ENCODE results near the gene EDC4.

The EDC4 gene, protein sequence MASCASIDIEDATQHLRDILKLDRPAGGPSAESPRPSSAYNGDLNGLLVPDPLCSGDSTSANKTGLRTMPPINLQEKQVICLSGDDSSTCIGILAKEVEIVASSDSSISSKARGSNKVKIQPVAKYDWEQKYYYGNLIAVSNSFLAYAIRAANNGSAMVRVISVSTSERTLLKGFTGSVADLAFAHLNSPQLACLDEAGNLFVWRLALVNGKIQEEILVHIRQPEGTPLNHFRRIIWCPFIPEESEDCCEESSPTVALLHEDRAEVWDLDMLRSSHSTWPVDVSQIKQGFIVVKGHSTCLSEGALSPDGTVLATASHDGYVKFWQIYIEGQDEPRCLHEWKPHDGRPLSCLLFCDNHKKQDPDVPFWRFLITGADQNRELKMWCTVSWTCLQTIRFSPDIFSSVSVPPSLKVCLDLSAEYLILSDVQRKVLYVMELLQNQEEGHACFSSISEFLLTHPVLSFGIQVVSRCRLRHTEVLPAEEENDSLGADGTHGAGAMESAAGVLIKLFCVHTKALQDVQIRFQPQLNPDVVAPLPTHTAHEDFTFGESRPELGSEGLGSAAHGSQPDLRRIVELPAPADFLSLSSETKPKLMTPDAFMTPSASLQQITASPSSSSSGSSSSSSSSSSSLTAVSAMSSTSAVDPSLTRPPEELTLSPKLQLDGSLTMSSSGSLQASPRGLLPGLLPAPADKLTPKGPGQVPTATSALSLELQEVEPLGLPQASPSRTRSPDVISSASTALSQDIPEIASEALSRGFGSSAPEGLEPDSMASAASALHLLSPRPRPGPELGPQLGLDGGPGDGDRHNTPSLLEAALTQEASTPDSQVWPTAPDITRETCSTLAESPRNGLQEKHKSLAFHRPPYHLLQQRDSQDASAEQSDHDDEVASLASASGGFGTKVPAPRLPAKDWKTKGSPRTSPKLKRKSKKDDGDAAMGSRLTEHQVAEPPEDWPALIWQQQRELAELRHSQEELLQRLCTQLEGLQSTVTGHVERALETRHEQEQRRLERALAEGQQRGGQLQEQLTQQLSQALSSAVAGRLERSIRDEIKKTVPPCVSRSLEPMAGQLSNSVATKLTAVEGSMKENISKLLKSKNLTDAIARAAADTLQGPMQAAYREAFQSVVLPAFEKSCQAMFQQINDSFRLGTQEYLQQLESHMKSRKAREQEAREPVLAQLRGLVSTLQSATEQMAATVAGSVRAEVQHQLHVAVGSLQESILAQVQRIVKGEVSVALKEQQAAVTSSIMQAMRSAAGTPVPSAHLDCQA (N-terminal part only)

DNA sequence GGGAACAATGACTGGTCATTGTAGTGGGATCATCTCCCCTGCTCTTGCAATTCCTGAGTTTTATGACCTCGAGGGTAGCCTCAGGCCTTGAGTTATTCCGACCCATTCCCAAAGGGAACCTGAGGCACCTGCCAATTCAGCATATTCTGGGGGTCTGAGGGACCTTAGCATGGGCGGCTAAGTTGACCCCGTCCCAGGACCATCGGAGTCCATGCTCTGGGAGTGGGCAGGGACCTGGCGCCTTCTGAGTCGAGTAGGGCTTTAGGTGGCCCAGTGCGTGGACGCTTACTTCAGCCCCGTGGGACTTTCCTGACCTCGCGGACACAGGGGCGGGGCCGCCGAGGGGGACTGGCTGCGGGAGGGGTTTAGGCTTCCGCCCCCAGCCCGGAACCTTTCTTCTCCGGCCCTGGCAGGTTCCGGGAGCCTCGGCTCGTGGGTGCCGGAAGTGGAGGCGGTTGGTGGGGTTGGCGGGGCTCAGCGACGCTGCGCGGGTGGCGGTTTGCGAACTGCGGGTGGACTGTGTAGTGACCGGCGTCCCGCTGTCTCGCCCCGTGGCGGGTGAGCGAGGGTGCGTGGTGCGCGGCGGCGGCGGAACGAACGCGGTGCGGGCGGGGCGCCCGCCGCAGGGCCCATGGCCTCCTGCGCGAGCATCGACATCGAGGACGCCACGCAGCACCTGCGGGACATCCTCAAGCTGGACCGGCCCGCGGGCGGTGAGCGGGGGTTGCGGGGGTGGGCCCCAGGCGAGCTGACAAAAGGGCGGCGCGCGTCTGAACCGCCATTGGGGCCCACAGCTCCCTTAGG lies at the start of gene EDC4:
EDC4 (plus strand) TSS at position 422 of the 804 bp plus-strand sequence; CDS start at position 632, 210 bp downstream.
- Histone ChIP-seq H3K9me3 (ENCODE audit: severe bottlenecking) (no peaks in the 10 kb centered on the region), H3K27ac (peak within 1 kb of the TSS; percentile 87), H3K27me3 (ENCODE audit: insufficient read depth, low read depth, severe bottlenecking) (no peaks in the 10 kb centered on the region), H3K36me3 (peaks cover 71% of the 10 kb centered on the region), H3K4me3 (ENCODE audit: low read depth, low read length) (peak within 1 kb of the TSS; percentile 87)
- DNase-seq: peak; percentile 88
- no peak for TF ChIP-seq CTCF (IDR thresholded peaks at IDR 0.05; ENCODE audit: low read depth, low read length)

GRCh38 chr16:67825119-67825518 lies 47.7 kb upstream of the EDC4 start:
- no peak for TF ChIP-seq CTCF (IDR thresholded peaks at IDR 0.05; ENCODE audit: low read depth, low read length)
- no peaks in the 10 kb centered on the region for H3K9me3 ChIP-seq (ENCODE audit: severe bottlenecking)
- no peak overlapping the region for H3K27ac ChIP-seq
- DNase-seq: no peak
- no peaks in the 10 kb centered on the region for H3K27me3 ChIP-seq (ENCODE audit: insufficient read depth, low read depth, severe bottlenecking)
- H3K36me3 ChIP-seq: peaks cover 33% of the 10 kb centered on the region
- no peak overlapping the region for H3K4me3 ChIP-seq (ENCODE audit: low read depth, low read length)

DNA sequence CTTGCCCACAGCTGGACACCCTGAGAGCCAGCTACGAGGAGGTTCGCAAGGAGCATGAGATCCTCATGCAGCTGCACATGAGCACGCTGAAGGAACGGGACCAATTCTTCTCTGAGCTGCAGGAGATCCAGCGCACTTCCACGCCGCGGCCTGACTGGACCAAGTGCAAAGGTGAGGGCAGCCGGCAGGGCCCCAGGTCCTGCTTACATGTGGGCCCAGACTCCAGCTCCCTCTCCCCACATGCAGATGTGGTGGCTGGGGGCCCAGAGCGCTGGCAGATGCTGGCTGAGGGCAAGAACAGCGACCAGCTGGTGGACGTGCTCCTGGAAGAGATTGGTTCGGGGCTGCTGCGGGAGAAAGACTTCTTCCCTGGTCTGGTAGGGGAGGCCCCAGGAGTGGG lies 46.9 kb upstream of the EDC4 start:
- Histone ChIP-seq H3K27me3 (ENCODE audit: insufficient read depth, low read depth, severe bottlenecking) (no peaks in the 10 kb centered on the region), H3K9me3 (ENCODE audit: severe bottlenecking) (no peaks in the 10 kb centered on the region), H3K4me3 (ENCODE audit: low read depth, low read length) (no peak overlapping the region), H3K36me3 (peaks cover 41% of the 10 kb centered on the region), H3K27ac (no peak overlapping the region)
- no peak for TF ChIP-seq CTCF (IDR thresholded peaks at IDR 0.05; ENCODE audit: low read depth, low read length)
- no peak for DNase-seq

- H3K36me3 ChIP-seq: peaks cover 55% of the 10 kb centered on the region
- H3K9me3 ChIP-seq (ENCODE audit: severe bottlenecking): no peaks in the 10 kb centered on the region
- TF ChIP-seq CTCF (IDR thresholded peaks at IDR 0.05; ENCODE audit: low read depth, low read length): no peak
- DNase-seq: no peak
- no peak overlapping the region for H3K27ac ChIP-seq
- no peaks in the 10 kb centered on the region for H3K27me3 ChIP-seq (ENCODE audit: insufficient read depth, low read depth, severe bottlenecking)
- no peak overlapping the region for H3K4me3 ChIP-seq (ENCODE audit: low read depth, low read length)
These were observed 44.2 kb upstream of the EDC4 start for GRCh38 chr16:67828651-67829050.

DNA sequence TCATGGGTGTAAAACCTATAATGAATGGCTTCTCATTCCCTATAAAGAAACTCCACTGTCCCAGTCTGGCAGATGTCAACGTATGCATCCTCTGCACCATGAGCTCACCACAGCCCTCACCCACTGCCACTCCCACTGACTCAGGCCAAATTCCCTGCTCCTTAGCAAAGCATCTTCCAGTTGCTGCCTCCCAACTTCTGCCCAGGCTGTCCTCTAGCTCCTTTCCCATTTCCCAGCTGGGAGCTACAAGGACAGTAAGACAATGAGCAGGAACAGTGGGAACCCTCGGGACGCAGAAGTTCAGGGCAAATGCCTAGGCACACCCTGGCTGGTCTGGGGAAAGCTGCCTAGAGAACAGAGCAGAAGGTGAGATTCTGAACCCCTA lies 39.8 kb upstream of the EDC4 start:
- peak overlapping the region; percentile 69 for H3K27ac ChIP-seq
- no peak for TF ChIP-seq CTCF (IDR thresholded peaks at IDR 0.05; ENCODE audit: low read depth, low read length)
- H3K36me3 ChIP-seq: peaks cover 40% of the 10 kb centered on the region
- no peak for DNase-seq
- peak overlapping the region; percentile 83 for H3K4me3 ChIP-seq (ENCODE audit: low read depth, low read length)
- H3K9me3 ChIP-seq (ENCODE audit: severe bottlenecking): no peaks in the 10 kb centered on the region
- H3K27me3 ChIP-seq (ENCODE audit: insufficient read depth, low read depth, severe bottlenecking): no peaks in the 10 kb centered on the region
